DND-41 (cell line): ENCODE data around the gene SLC44A1.

ENCODE experiments used
- ATAC-seq: fragments of 200-7000 bp; cut with Tn5 transposase; 3 replicates; pipeline ENCODE4 v1.9.1; 2021; ENCODE audit warnings: low read depth; ENCODE audit not compliant: insufficient read depth
- DNase-seq: peaks from one replicate; pipeline ENCODE4 v3.0.0-alpha.2; 2020
- H2AFZ ChIP-seq: 2 replicates; pipeline ENCODE4 v1.6.0; 2012; ENCODE audit warnings: low read depth, low read length
- H3K27ac ChIP-seq: 2 replicates; pipeline ENCODE4 v1.5.1; 2012; ENCODE audit warnings: low read length, inconsistent platforms
- H3K27me3 ChIP-seq: fragments of 200-600 bp; sonication (generic); 2 replicates; pipeline ENCODE4 v1.6.0; 2012; ENCODE audit warnings: low read length, mild to moderate bottlenecking, inconsistent platforms; ENCODE audit not compliant: insufficient read depth, poor library complexity
- H3K36me3 ChIP-seq: 2 replicates; pipeline ENCODE4 v1.5.1; 2012; ENCODE audit warnings: low read length, inconsistent platforms; ENCODE audit not compliant: insufficient read depth
- H3K4me1 ChIP-seq: 2 replicates; pipeline ENCODE4 v1.5.1; 2012; ENCODE audit warnings: mild to moderate bottlenecking, low read length; ENCODE audit not compliant: insufficient read depth
- H3K4me2 ChIP-seq: 2 replicates; pipeline ENCODE4 v1.6.0; 2012; ENCODE audit warnings: mild to moderate bottlenecking, moderate library complexity, low read length, inconsistent platforms; ENCODE audit not compliant: insufficient read depth
- H3K4me3 ChIP-seq, 2 experiments: fragments of 200-600 bp in 1 of 2; shearing (Covaris generic) in 1 of 2; 2 replicates each; pipeline ENCODE4 v1.5.1; 2012 to 2016; ENCODE audit warnings: inconsistent platforms in 2 of 2, low read length in 2 of 2, mild to moderate bottlenecking in 2 of 2, low read depth in 1 of 2, moderate library complexity in 1 of 2
- H3K79me2 ChIP-seq: 2 replicates; pipeline ENCODE4 v1.6.0; 2012; ENCODE audit warnings: low read length, inconsistent platforms; ENCODE audit not compliant: insufficient read depth
- H3K9ac ChIP-seq: 2 replicates; pipeline ENCODE4 v1.6.0; 2012; ENCODE audit warnings: low read depth, mild to moderate bottlenecking, inconsistent platforms, low read length, moderate library complexity
- H3K9me3 ChIP-seq: 2 replicates; pipeline ENCODE4 v1.5.1; 2012; ENCODE audit warnings: low read length, moderate library complexity, mild to moderate bottlenecking, inconsistent platforms; ENCODE audit not compliant: insufficient read depth, severe bottlenecking
- H4K20me1 ChIP-seq: 2 replicates; pipeline ENCODE4 v1.6.0; 2012; ENCODE audit warnings: low read length; ENCODE audit not compliant: insufficient read depth
- EZH2 ChIP-seq: IDR thresholded peaks from 3 replicates; pipeline ENCODE4 v1.6.1; 2012; ENCODE audit warnings: borderline replicate concordance, low read depth, mild to moderate bottlenecking, moderate library complexity, low read length, inconsistent platforms; ENCODE audit not compliant: severe bottlenecking
- TF ChIP-seq, protein P1 (sequence below): IDR thresholded peaks from 2 replicates; pipeline ENCODE4 v1.5.1; 2012; ENCODE audit warnings: borderline replicate concordance, low read length, moderate library complexity, mild to moderate bottlenecking; ENCODE audit not compliant: poor library complexity, severe bottlenecking; ENCODE audit errors: extremely low read depth

The SLC44A1 gene

DNA sequence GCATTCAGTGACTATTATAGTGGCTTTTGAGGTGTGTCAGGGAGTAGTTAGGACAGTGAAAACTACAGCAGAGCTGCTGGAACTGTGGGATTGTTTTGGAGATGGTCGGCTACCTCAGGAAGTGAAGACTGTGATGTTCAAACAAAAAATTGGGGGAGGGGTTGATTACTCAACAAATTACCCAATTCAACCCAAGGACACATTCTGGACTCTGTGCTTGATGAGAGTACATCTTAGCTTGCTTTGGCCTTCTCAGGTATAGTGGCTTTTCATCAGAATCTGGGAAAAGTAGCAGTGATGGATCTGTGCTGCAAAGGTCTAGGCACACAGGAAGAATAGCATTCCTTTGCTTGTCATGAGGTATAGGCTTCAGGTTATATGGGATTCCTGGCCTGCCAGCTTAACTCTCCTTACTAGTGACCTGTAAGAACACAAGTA, 47.0 kb downstream of the SLC44A1 start:
- no peak for ATAC-seq
- TF ChIP-seq, protein P1, sequence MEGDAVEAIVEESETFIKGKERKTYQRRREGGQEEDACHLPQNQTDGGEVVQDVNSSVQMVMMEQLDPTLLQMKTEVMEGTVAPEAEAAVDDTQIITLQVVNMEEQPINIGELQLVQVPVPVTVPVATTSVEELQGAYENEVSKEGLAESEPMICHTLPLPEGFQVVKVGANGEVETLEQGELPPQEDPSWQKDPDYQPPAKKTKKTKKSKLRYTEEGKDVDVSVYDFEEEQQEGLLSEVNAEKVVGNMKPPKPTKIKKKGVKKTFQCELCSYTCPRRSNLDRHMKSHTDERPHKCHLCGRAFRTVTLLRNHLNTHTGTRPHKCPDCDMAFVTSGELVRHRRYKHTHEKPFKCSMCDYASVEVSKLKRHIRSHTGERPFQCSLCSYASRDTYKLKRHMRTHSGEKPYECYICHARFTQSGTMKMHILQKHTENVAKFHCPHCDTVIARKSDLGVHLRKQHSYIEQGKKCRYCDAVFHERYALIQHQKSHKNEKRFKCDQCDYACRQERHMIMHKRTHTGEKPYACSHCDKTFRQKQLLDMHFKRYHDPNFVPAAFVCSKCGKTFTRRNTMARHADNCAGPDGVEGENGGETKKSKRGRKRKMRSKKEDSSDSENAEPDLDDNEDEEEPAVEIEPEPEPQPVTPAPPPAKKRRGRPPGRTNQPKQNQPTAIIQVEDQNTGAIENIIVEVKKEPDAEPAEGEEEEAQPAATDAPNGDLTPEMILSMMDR = no peak
- no peak for TF ChIP-seq EZH2

GRCh38 chr9:105291938-105292337, 47.5 kb downstream of the SLC44A1 start:
- no peak for ATAC-seq
- TF ChIP-seq, protein P1 = no peak
- TF ChIP-seq EZH2 = no peak
- H3K4me2 ChIP-seq = no peak overlapping the region
- DNase-seq = no peak
- no peak overlapping the region for H3K27ac ChIP-seq
- H3K4me3 ChIP-seq = no peak overlapping the region
- no peaks in the 10 kb centered on the region for H3K9me3 ChIP-seq
- H3K27me3 ChIP-seq = no peaks in the 10 kb centered on the region
- H3K79me2 ChIP-seq = peaks cover 11% of the 10 kb centered on the region; the same call in 1 of the 2 replicates
- H3K9ac ChIP-seq = no peak overlapping the region
- H3K4me1 ChIP-seq = peaks cover 22% of the 10 kb centered on the region
- H2AFZ ChIP-seq = no peak overlapping the region
- no peaks in the 10 kb centered on the region for H4K20me1 ChIP-seq
- no peaks in the 10 kb centered on the region for H3K36me3 ChIP-seq

More for the DNA sequence above, 47.0 kb downstream of the SLC44A1 start:
- no peaks in the 10 kb centered on the region for H3K9me3 ChIP-seq
- H3K4me3 ChIP-seq = no peak overlapping the region
- no peak overlapping the region for H3K4me2 ChIP-seq
- H3K27ac ChIP-seq = no peak overlapping the region
- H3K9ac ChIP-seq = no peak overlapping the region
- peaks cover 22% of the 10 kb centered on the region for H3K4me1 ChIP-seq
- no peaks in the 10 kb centered on the region for H3K36me3 ChIP-seq
- no peaks in the 10 kb centered on the region for H3K27me3 ChIP-seq
- no peak overlapping the region for H2AFZ ChIP-seq
- H3K79me2 ChIP-seq = peaks cover 11% of the 10 kb centered on the region; the same call in 1 of the 2 replicates
- no peak for DNase-seq
- H4K20me1 ChIP-seq = no peaks in the 10 kb centered on the region

DNA sequence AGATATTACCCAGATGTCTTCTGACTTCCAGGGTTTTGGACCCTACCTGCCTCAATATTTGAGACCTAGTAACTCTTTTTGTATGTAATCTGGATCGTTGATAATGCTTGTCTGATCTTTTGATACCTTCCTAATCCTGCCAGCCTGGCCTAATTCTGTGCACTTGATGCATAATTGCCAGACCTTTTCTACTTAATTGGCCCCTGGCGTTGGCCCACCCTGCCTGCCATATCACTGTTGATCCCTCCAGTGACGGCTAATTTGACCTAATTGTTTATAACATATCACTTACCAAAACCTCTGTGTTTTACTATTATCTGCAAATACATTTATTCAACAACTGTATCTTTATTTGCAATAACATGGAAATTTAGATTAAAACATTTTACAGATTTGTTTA, 49.0 kb downstream of the SLC44A1 start:
- no peaks in the 10 kb centered on the region for H3K9me3 ChIP-seq
- H3K9ac ChIP-seq = no peak overlapping the region
- no peak overlapping the region for H3K4me2 ChIP-seq
- H3K27me3 ChIP-seq = no peaks in the 10 kb centered on the region
- no peak overlapping the region for H3K27ac ChIP-seq
- H3K4me1 ChIP-seq = peaks cover 22% of the 10 kb centered on the region
- H3K4me3 ChIP-seq = no peak overlapping the region
- H3K79me2 ChIP-seq = peaks cover 11% of the 10 kb centered on the region; the same call in 1 of the 2 replicates
- ATAC-seq (no peak), DNase-seq (no peak)
- TF ChIP-seq, protein P1 = no peak
- TF ChIP-seq EZH2 = no peak
- H4K20me1 ChIP-seq = no peaks in the 10 kb centered on the region
- H3K36me3 ChIP-seq = no peaks in the 10 kb centered on the region
- H2AFZ ChIP-seq = no peak overlapping the region

DNA sequence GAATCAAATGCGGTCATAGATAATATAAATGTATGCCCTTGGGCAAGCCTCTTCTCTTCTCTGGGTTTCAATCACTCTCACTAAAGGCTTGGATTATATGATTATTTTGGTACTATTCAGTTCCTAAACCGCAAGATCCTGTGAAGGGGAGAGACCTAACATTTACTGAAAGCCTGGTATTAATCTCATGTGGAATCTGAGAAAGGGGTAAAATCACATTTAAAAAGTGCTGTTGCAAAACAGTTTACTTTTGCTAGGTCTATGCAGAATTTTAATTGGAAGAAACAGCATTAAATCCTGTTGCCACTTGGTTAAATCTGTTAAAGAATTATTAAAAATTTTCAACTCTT, 50.7 kb downstream of the SLC44A1 start:
- Histone ChIP-seq H3K4me2 (no peak overlapping the region), H3K4me3 (no peak overlapping the region), H4K20me1 (no peaks in the 10 kb centered on the region), H3K27me3 (no peaks in the 10 kb centered on the region), H2AFZ (no peak overlapping the region), H3K4me1 (peaks cover 22% of the 10 kb centered on the region), H3K36me3 (no peaks in the 10 kb centered on the region), H3K27ac (no peak overlapping the region), H3K9me3 (no peaks in the 10 kb centered on the region), H3K9ac (no peak overlapping the region), H3K79me2 (peaks cover 11% of the 10 kb centered on the region; the same call in 1 of the 2 replicates)
- no peak for ATAC-seq
- TF ChIP-seq EZH2 = no peak
- TF ChIP-seq, protein P1 = no peak
- DNase-seq = no peak
